ENCODE results near the gene KCNC4. TPM values are rescaled to one million over a fixed set of nuclear protein-coding genes. Genes with fewer than 3 reads are reported as not detected.

Gene KCNC4
- total RNA-seq, 1 experiment from 2014 or later = 8.9 TPM

DNA sequence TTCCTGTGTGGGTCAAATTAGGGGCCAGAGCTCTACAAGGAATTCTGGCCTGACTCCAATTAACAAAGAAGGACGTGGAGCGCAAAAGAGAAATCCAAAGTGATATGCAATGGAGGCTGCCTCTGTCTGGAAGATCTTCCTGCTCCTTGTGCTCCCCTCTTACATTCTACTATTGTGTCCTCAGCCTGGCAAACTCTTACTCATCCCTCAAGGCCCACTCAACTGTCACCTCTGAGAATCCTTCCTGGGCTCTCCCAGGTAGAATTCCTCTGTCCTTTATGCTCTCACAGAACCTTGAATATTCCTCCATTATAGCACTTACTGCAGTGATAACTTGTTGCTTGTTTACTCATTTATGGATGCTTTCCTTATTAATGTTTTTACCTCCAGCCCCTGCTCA lies 31.4 kb downstream of the KCNC4 start:
- Histone ChIP-seq H4K8ac (replicated peaks; ENCODE audit: insufficient read length, low read depth, low read length) (no peak overlapping the region), H2BK20ac (ENCODE audit: low read depth, low read length, poor library complexity, severe bottlenecking) (no peak overlapping the region), H3K9me3 (ENCODE audit: control insufficient read depth, low read depth, low read length) (no peaks in the 10 kb centered on the region), H3K18ac (ENCODE audit: insufficient read length, low read depth, low read length) (no peak overlapping the region), H2AFZ (ENCODE audit: low read length) (no peak overlapping the region), H3K4me1 (ENCODE audit: insufficient read depth, low read length) (peaks cover 15% of the 10 kb centered on the region), H3K14ac (ENCODE audit: insufficient read depth, low read length) (no peak overlapping the region), H2BK120ac (ENCODE audit: low read depth, low read length, poor library complexity, severe bottlenecking) (no peak overlapping the region), H3K23me2 (ENCODE audit: insufficient read length, low read depth, low read length, poor library complexity, severe bottlenecking) (no peaks in the 10 kb centered on the region), H3K27ac (ENCODE audit: insufficient read length, low read depth, low read length) (no peak overlapping the region), H3K23ac (ENCODE audit: insufficient read length, low read depth, low read length) (no peak overlapping the region), H3K79me1 (ENCODE audit: insufficient read depth, low read depth, low read length, poor library complexity, severe bottlenecking) (no peaks in the 10 kb centered on the region), H3T11ph (ENCODE audit: low read length) (no peak overlapping the region), H3K9ac (ENCODE audit: extremely low read depth, insufficient read length, low read length) (no peak overlapping the region), H4K91ac (ENCODE audit: insufficient read length, low read depth, low read length) (no peak overlapping the region), H2BK12ac (ENCODE audit: insufficient read length, low read depth, low read length) (no peak overlapping the region), H2BK5ac (ENCODE audit: insufficient read length, low read length) (no peak overlapping the region), H2AK5ac (ENCODE audit: insufficient read length, low read length) (no peak overlapping the region), H4K20me1 (ENCODE audit: control insufficient read depth, insufficient read depth, insufficient read length) (no peaks in the 10 kb centered on the region), H3K4ac (ENCODE audit: low read depth, low read length) (no peak overlapping the region), H3K56ac (ENCODE audit: insufficient read length, low read depth, low read length) (no peak overlapping the region), H3K4me2 (ENCODE audit: insufficient read depth, insufficient read length, low read length) (no peak overlapping the region), H3K27me3 (ENCODE audit: insufficient read depth, low read length) (no peaks in the 10 kb centered on the region), H2BK15ac (ENCODE audit: low read depth, low read length) (no peak overlapping the region), H3K79me2 (ENCODE audit: insufficient read depth, low read length) (no peaks in the 10 kb centered on the region), H4K5ac (ENCODE audit: insufficient read length, low read depth, low read length) (no peak overlapping the region)
- Mint-ChIP-seq H3K9me3 (no peaks in the 10 kb centered on the region), H3K27ac (peak overlapping the region in 1 of 3 experiments; percentile 32; a peak in 1 of 7 replicates), H3K36me3 (ENCODE audit: insufficient read depth in 1 of 3, low read depth in 3 of 3) (no peaks in the 10 kb centered on the region; a peak in 1 of 7 replicates), H3K4me3 (no peak overlapping the region; a peak in 1 of 5 replicates), H3K27me3 (ENCODE audit: low read depth) (peaks cover 27% of the 10 kb centered on the region), H3K4me1 (peaks cover 32 to 41% of the 10 kb centered on the region in 2 experiments)
- no peak for DNase-seq
- TF ChIP-seq, protein P1, sequence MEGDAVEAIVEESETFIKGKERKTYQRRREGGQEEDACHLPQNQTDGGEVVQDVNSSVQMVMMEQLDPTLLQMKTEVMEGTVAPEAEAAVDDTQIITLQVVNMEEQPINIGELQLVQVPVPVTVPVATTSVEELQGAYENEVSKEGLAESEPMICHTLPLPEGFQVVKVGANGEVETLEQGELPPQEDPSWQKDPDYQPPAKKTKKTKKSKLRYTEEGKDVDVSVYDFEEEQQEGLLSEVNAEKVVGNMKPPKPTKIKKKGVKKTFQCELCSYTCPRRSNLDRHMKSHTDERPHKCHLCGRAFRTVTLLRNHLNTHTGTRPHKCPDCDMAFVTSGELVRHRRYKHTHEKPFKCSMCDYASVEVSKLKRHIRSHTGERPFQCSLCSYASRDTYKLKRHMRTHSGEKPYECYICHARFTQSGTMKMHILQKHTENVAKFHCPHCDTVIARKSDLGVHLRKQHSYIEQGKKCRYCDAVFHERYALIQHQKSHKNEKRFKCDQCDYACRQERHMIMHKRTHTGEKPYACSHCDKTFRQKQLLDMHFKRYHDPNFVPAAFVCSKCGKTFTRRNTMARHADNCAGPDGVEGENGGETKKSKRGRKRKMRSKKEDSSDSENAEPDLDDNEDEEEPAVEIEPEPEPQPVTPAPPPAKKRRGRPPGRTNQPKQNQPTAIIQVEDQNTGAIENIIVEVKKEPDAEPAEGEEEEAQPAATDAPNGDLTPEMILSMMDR (conservative IDR thresholded peaks at IDR 0.05) = no peak
- no CpG with 5 or more reads among the region's 2 CpGs for WGBS (ENCODE audit: extremely low coverage, insufficient read length, low lambda C conversion rate)

Measured in H9 (cell line).